C4-2B (cell line): ENCODE data around the gene CYP1B1.

Experiments used
- CTCF ChIP-seq: fragments of 450-650 bp; conservative IDR thresholded peaks from 2 replicates; pipeline ENCODE4 v1.5.1; 2017; ENCODE audit warnings: mild to moderate bottlenecking
- ZFX ChIP-seq: fragments of 450-650 bp; IDR thresholded peaks from 2 replicates; pipeline ENCODE4 v1.6.1; 2017

- TF ChIP-seq CTCF = no peak
- no peak for TF ChIP-seq ZFX
Observed at GRCh38 chr2:38066421-38067115, 9.4 kb downstream of the CYP1B1 start.
